GM23338 (cell line): ENCODE results near the gene CANT1. TPM values are rescaled to one million over a fixed set of nuclear protein-coding genes. Genes with fewer than 3 reads are reported as not detected.
A peak's percentile ranks its signal among the peaks of the same experiment; 100 is the strongest.

ENCODE experiments used
- ATAC-seq: fragments of 200-7000 bp; cut with Tn5 transposase; 3 replicates; pipeline ENCODE4 v1.9.1; 2020
- DNase-seq: peaks from one replicate; pipeline ENCODE4 v3.0.0-alpha.2; 2015; ENCODE audit warnings: low spot score
- H2AFZ ChIP-seq: fragments of 200-600 bp; sonication (generic); 2 replicates; pipeline ENCODE4 v1.8.0; 2016; ENCODE audit warnings: antibody characterized with exemption, mild to moderate bottlenecking, moderate library complexity
- H3F3A ChIP-seq: fragments of 200-600 bp; sonication (generic); replicated peaks from 2 replicates; pipeline ENCODE4 v1.8.0; 2017; ENCODE audit warnings: antibody characterized with exemption, mixed run types, low read depth
- H3K27ac ChIP-seq: fragments of 200-600 bp; sonication (generic); 2 replicates; pipeline ENCODE4 v1.6.1; 2016; ENCODE audit warnings: low read depth
- H3K27me3 ChIP-seq: fragments of 200-600 bp; sonication (generic); 2 replicates; pipeline ENCODE4 v1.8.0; 2016; ENCODE audit warnings: mild to moderate bottlenecking, mixed run types, moderate library complexity; ENCODE audit not compliant: insufficient read depth
- H3K36me3 ChIP-seq: fragments of 200-600 bp; sonication (generic); 2 replicates; pipeline ENCODE4 v1.8.0; 2016; ENCODE audit warnings: mild to moderate bottlenecking; ENCODE audit not compliant: insufficient read depth
- H3K4me1 ChIP-seq: fragments of 200-600 bp; sonication (generic); 2 replicates; pipeline ENCODE4 v1.8.0; 2016; ENCODE audit warnings: mild to moderate bottlenecking, moderate library complexity; ENCODE audit not compliant: insufficient read depth
- H3K4me2 ChIP-seq: fragments of 200-600 bp; sonication (generic); 2 replicates; pipeline ENCODE4 v1.7.1; 2017; ENCODE audit warnings: mixed run types
- H3K4me3 ChIP-seq: fragments of 200-600 bp; sonication (generic); 2 replicates; pipeline ENCODE4 v1.6.1; 2016; ENCODE audit warnings: mixed run types
- H3K79me2 ChIP-seq: fragments of 200-600 bp; sonication (generic); replicated peaks from 2 replicates; pipeline ENCODE4 v1.8.0; 2017; ENCODE audit warnings: mild to moderate bottlenecking; ENCODE audit not compliant: insufficient read depth
- H3K9me2 ChIP-seq: fragments of 200-600 bp; sonication (generic); 2 replicates; pipeline ENCODE4 v1.8.0; 2017; ENCODE audit not compliant: insufficient read depth
- H4K20me1 ChIP-seq: fragments of 200-600 bp; sonication (generic); replicated peaks from 2 replicates; pipeline ENCODE4 v1.8.0; 2017; ENCODE audit warnings: mild to moderate bottlenecking; ENCODE audit not compliant: insufficient read depth
- H3K27ac Mint-ChIP-seq: 2 replicates; pipeline ENCODE4 v1.8.0; 2020; ENCODE audit warnings: inconsistent platforms, mild to moderate bottlenecking, moderate library complexity, mixed read lengths
- H3K27me3 Mint-ChIP-seq: 3 replicates; pipeline ENCODE4 v1.8.0; 2022; ENCODE audit warnings: low read depth, mild to moderate bottlenecking, moderate library complexity, mixed read lengths, inconsistent platforms; ENCODE audit not compliant: insufficient read depth, poor library complexity
- H3K36me3 Mint-ChIP-seq: 3 replicates; pipeline ENCODE4 v1.8.0; 2021; ENCODE audit warnings: low read depth, mild to moderate bottlenecking, inconsistent platforms, moderate library complexity, mixed read lengths
- H3K4me1 Mint-ChIP-seq: 3 replicates; pipeline ENCODE4 v1.8.0; 2020; ENCODE audit warnings: mild to moderate bottlenecking, inconsistent platforms, mixed read lengths
- H3K4me3 Mint-ChIP-seq: 3 replicates; pipeline ENCODE4 v1.8.0; 2021; ENCODE audit warnings: moderate library complexity, mild to moderate bottlenecking, inconsistent platforms, mixed read lengths
- H3K9me3 Mint-ChIP-seq: 3 replicates; pipeline ENCODE4 v1.8.0; 2020; ENCODE audit warnings: moderate library complexity, mild to moderate bottlenecking, inconsistent platforms, mixed read lengths
- EZH2phosphoT487 ChIP-seq: fragments of 200-600 bp; sonication (generic); IDR thresholded peaks from one replicate; pipeline ENCODE4 v1.8.1; 2018; ENCODE audit warnings: antibody characterized with exemption; ENCODE audit not compliant: unreplicated experiment
- JUNB ChIP-seq: IDR thresholded peaks from one replicate; pipeline ENCODE4 v1.6.1; 2016; ENCODE audit warnings: antibody characterized with exemption; ENCODE audit not compliant: unreplicated experiment
- POLR2AphosphoS5 ChIP-seq: IDR thresholded peaks from 2 replicates; pipeline ENCODE4 v1.6.1; 2016; ENCODE audit warnings: antibody characterized with exemption, low read depth
- STAT1 ChIP-seq: IDR thresholded peaks from one replicate; pipeline ENCODE4 v1.6.1; 2016; ENCODE audit warnings: antibody characterized with exemption; ENCODE audit not compliant: unreplicated experiment
- ZNF331 ChIP-seq: fragments of 250-450 bp; sonication (Bioruptor Pico); IDR thresholded peaks from 2 replicates; pipeline ENCODE4 v1.5.0; 2020; ENCODE audit warnings: low read depth, mild to moderate bottlenecking, moderate library complexity
- ZNF462 ChIP-seq: fragments of 250-450 bp; sonication (Bioruptor Pico); IDR thresholded peaks from 2 replicates; pipeline ENCODE4 v1.5.0; 2020; ENCODE audit warnings: mild to moderate bottlenecking, moderate library complexity
- polyA plus RNA-seq: library from polyadenylated mRNA; unstranded; fragments of >200 nt; fragmentation: Nextera tagmentation; extraction: Ambion mirVana; gene quantifications from 2 replicates; pipeline ENCODE4 v1.2.1, GENCODE V29; 2016
- total RNA-seq: library from RNA; depleted of rRNA; stranded (reverse); fragments of >200 nt; shearing (Covaris generic); gene quantifications from 2 replicates; pipeline ENCODE4 v1.2.3, GENCODE V29; 2014

The CANT1 gene
- total and polyA plus RNA-seq, 2 experiments from 2014 or later, result 5.9 to 38.8 TPM

- TF ChIP-seq ZNF462 (CRISPR knock-in tag) (no peak), STAT1 (no peak), EZH2phosphoT487 (no peak), ZNF331 (CRISPR knock-in tag) (no peak)
These were observed 32.5 kb downstream of the CANT1 start (continued) for GRCh38 chr17:78976907-78977680.

GRCh38 chr17:78974635-78975591 is 34.7 kb downstream of the CANT1 start:
- peak overlapping the region; percentile 14; the same call in 1 of the 2 replicates for H2AFZ ChIP-seq
- peak; percentile 23 for ATAC-seq
- H3K4me1 ChIP-seq, result no peaks in the 10 kb centered on the region
- TF ChIP-seq POLR2AphosphoS5 (no peak), JUNB (peak; percentile 100)
- Mint-ChIP-seq H3K36me3 (peaks cover 13% of the 10 kb centered on the region), H3K27me3 (peaks cover 11% of the 10 kb centered on the region), H3K9me3 (no peaks in the 10 kb centered on the region), H3K4me1 (peaks cover 27% of the 10 kb centered on the region), H3K27ac (peak overlapping the region; percentile 97), H3K4me3 (peak overlapping the region; percentile 67)
- DNase-seq, result peak; percentile 69
- H3K9me2 ChIP-seq, result no peaks in the 10 kb centered on the region
- H3K4me3 ChIP-seq, result no peak overlapping the region
- 0 out of 2 replicates have a peak, but pooled peaks cover 4% of the 10 kb centered on the region for H3F3A ChIP-seq
- H3K36me3 ChIP-seq, result no peaks in the 10 kb centered on the region
- H3K79me2 ChIP-seq, result no peaks in the 10 kb centered on the region
- H3K4me2 ChIP-seq, result peak overlapping the region; percentile 15; the same call in 1 of the 2 replicates
- no peaks in the 10 kb centered on the region for H3K27me3 ChIP-seq
- no peak overlapping the region for H3K27ac ChIP-seq
- H4K20me1 ChIP-seq, result no peaks in the 10 kb centered on the region
